ENCODE data around the gene CHIC1.
A peak's percentile ranks its signal among the peaks of the same experiment; 100 is the strongest.

The CHIC1 gene

DNA sequence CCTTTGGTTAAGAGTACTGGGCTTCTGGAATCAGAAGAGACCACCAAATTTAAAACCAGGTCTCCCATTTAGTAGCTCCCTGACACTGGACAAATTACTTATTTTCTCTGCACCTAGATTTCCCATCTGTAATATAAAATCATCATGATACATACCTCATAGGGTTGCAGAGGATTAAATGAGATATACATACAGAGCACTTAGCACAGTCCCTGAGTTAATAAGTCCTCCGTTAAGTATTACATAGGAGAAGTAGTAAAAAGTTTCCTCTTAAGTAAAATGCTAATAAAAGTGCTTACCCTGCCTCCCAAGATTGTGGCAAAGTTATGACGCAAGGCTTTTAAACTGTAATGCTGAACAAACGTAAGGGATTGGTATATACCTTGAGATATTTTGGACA lies 539 bp upstream of the CHIC1 start:
- Histone ChIP-seq H3K4me3 (ENCODE audit: low read depth, low read length) (peak overlapping the region; percentile 66), H3K4me1 (ENCODE audit: control insufficient read depth, insufficient read depth, low read length) (no peaks in the 10 kb centered on the region), H3K27ac (ENCODE audit: extremely low read depth, low read depth, low read length) (no peak overlapping the region), H3K9me3 (ENCODE audit: control insufficient read depth, insufficient read depth, low read depth, low read length) (no peaks in the 10 kb centered on the region), H3K36me3 (ENCODE audit: control insufficient read depth in 2 of 2, insufficient read depth in 1 of 2, low read length in 2 of 2) (no peaks in the 10 kb centered on the region)
- TF ChIP-seq ZNF837 (tag by site-specific recombination; IDR thresholded peaks at IDR 0.05) (no peak), ZNF513 (tag by site-specific recombination; IDR thresholded peaks at IDR 0.05) (no peak), ZNF776 (tag by site-specific recombination; IDR thresholded peaks at IDR 0.05; ENCODE audit: borderline replicate concordance) (no peak), ZNF626 (tag by site-specific recombination; IDR thresholded peaks at IDR 0.05) (0 out of 2 replicates have a peak, but pooled peaks have one; percentile 24), SCRT1 (tag by site-specific recombination; IDR thresholded peaks at IDR 0.05; ENCODE audit: borderline replicate concordance) (no peak), ZNF664 (tag by site-specific recombination; IDR thresholded peaks at IDR 0.05) (peak; percentile 99), PRDM6 (tag by site-specific recombination; IDR thresholded peaks at IDR 0.05) (0 out of 2 replicates have a peak, but pooled peaks have one; percentile 15), ZNF292 (tag by site-specific recombination; IDR thresholded peaks at IDR 0.05; ENCODE audit: borderline replicate concordance, low read depth) (no peak)
- TF ChIP-seq, protein P1, sequence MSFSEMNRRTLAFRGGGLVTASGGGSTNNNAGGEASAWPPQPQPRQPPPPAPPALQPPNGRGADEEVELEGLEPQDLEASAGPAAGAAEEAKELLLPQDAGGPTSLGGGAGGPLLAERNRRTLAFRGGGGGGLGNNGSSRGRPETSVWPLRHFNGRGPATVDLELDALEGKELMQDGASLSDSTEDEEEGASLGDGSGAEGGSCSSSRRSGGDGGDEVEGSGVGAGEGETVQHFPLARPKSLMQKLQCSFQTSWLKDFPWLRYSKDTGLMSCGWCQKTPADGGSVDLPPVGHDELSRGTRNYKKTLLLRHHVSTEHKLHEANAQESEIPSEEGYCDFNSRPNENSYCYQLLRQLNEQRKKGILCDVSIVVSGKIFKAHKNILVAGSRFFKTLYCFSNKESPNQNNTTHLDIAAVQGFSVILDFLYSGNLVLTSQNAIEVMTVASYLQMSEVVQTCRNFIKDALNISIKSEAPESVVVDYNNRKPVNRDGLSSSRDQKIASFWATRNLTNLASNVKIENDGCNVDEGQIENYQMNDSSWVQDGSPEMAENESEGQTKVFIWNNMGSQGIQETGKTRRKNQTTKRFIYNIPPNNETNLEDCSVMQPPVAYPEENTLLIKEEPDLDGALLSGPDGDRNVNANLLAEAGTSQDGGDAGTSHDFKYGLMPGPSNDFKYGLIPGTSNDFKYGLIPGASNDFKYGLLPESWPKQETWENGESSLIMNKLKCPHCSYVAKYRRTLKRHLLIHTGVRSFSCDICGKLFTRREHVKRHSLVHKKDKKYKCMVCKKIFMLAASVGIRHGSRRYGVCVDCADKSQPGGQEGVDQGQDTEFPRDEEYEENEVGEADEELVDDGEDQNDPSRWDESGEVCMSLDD (tag by site-specific recombination; IDR thresholded peaks at IDR 0.05) = no peak
- CTCF ChIA-PET = interaction anchor here (0.7 kb wide), 1 partner anchor 313 kb away, joined by 4 read pairs; no protein-coding TSS in a partner anchor
- POLR2A ChIA-PET = no interaction called here

DNA sequence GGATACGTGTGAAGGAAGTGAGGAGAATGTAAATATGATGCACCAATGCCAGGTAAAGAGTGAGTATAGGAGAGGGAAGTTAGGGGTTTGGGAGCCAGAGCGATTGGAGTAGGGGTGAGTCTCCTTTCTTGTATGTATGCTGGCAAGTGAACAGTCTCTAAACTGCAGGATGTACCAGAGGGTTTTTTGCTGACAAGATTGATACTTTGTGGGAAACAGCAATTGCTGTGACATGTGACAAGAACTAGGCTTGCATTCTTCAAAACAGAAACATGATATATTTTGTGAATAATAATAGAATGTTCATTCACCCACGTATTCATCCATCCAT lies 706 bp downstream of the CHIC1 start:
- TF ChIP-seq ZNF366 (tag by site-specific recombination; conservative IDR thresholded peaks at IDR 0.05) (0 out of 2 replicates have a peak, but pooled peaks have one; percentile 6), BCL11A (tag by site-specific recombination; IDR thresholded peaks at IDR 0.05; ENCODE audit: low read depth) (no peak)
- H3K27ac ChIP-seq (ENCODE audit: extremely low read depth, low read depth, low read length) = peak overlapping the region; percentile 44; the same call in 1 of the 2 replicates
- H3K9me3 ChIP-seq (ENCODE audit: control insufficient read depth, insufficient read depth, low read depth, low read length) = no peaks in the 10 kb centered on the region
- H3K4me3 ChIP-seq (ENCODE audit: low read depth, low read length) = peak overlapping the region; percentile 66
- no peaks in the 10 kb centered on the region; a peak in 1 of 3 replicates for H3K36me3 ChIP-seq (ENCODE audit: control insufficient read depth in 2 of 2, insufficient read depth in 1 of 2, low read length in 2 of 2)
- CTCF ChIA-PET = no interaction called here
- H3K4me1 ChIP-seq (ENCODE audit: control insufficient read depth, insufficient read depth, low read length) = no peaks in the 10 kb centered on the region
- POLR2A ChIA-PET = no interaction called here

GRCh38 chrX:73577361-73577760 lies 14.4 kb downstream of the CHIC1 start:
- Histone ChIP-seq H3K4me3 (ENCODE audit: low read depth, low read length) (no peak overlapping the region), H3K4me1 (ENCODE audit: control insufficient read depth, insufficient read depth, low read length) (peaks cover 15% of the 10 kb centered on the region), H3K36me3 (ENCODE audit: control insufficient read depth in 2 of 2, insufficient read depth in 1 of 2, low read length in 2 of 2) (peaks cover 0 to 9% of the 10 kb centered on the region in 2 experiments; a peak in 1 of 3 replicates), H3K27ac (ENCODE audit: extremely low read depth, low read depth, low read length) (no peak overlapping the region), H3K9me3 (ENCODE audit: control insufficient read depth, insufficient read depth, low read depth, low read length) (peaks cover 2% of the 10 kb centered on the region)
- ChIA-PET CTCF (no interaction called here), POLR2A (no interaction called here)
- TF ChIP-seq ZNF214 (tag by site-specific recombination; IDR thresholded peaks at IDR 0.05; ENCODE audit: borderline replicate concordance) = no peak
- no peak for TF ChIP-seq ZNF768 (tag by site-specific recombination; IDR thresholded peaks at IDR 0.05)
- no peak for TF ChIP-seq ZIC2 (tag by site-specific recombination; IDR thresholded peaks at IDR 0.05)
- TF ChIP-seq ZNF341 (tag by site-specific recombination; IDR thresholded peaks at IDR 0.05; ENCODE audit: low read depth) = no peak
- no peak for TF ChIP-seq MYNN (tag by site-specific recombination; IDR thresholded peaks at IDR 0.05; ENCODE audit: borderline replicate concordance)
- TF ChIP-seq OSR2 (tag by site-specific recombination; IDR thresholded peaks at IDR 0.05) = 0 out of 2 replicates have a peak, but pooled peaks have one; percentile 20
- TF ChIP-seq ZNF654 (tag by site-specific recombination; IDR thresholded peaks at IDR 0.05; ENCODE audit: low read depth) = no peak

Data from HEK293 (cell line).